ENCODE results near the gene TMEM238.
"Not testable (repeated sequence)": the region's sequence is repeated elsewhere in the genome, so short reads cannot be mapped to it uniquely, and the experiment has no call there.

TMEM238 gene

GRCh38 chr19:55339889-55340783 is 44.0 kb downstream of the TMEM238 start:
- DNase-seq (ENCODE audit: low read depth in 2 of 2), result no peak

- peak; percentile 100 for DNase-seq (ENCODE audit: low read depth in 2 of 2)
These were observed 44.8 kb downstream of the TMEM238 start, which contains the start of gene KMT5C for GRCh38 chr19:55339105-55339888. KMT5C (plus strand) TSS chr19:55339876; CDS start chr19:55341937, 2,061 bp downstream.

GRCh38 chr19:55336101-55336500 is 48.0 kb downstream of the TMEM238 start:
- no peak for DNase-seq (ENCODE audit: low read depth in 2 of 2)

GRCh38 chr19:55333870-55334269 is 50.2 kb downstream of the TMEM238 start:
- no peak for DNase-seq (ENCODE audit: low read depth in 2 of 2)

GRCh38 chr19:55329791-55330190 is 54.3 kb downstream of the TMEM238 start:
- not testable (repeated sequence) for DNase-seq (ENCODE audit: low read depth in 2 of 2)
